Measurements from ENCODE around the gene STK4.
"Not testable (repeated sequence)": the region's sequence is repeated elsewhere in the genome, so short reads cannot be mapped to it uniquely, and the experiment has no call there.

The STK4 gene

GRCh38 chr20:44990957-44991356 is 24.6 kb downstream of the STK4 start:
- H3K36me3 Mint-ChIP-seq: peaks cover 99% of the 10 kb centered on the region
- peak overlapping the region; percentile 90 for H3K27ac Mint-ChIP-seq
- H3K9me3 Mint-ChIP-seq: no peaks in the 10 kb centered on the region
- ATAC-seq (no peak), DNase-seq (ENCODE audit: low spot score in 2 of 2) (no peak)
- peaks cover 53% of the 10 kb centered on the region for H3K4me1 Mint-ChIP-seq
- H3K4me3 Mint-ChIP-seq: peak overlapping the region; percentile 72

GRCh38 chr20:44993343-44993742 is 27.0 kb downstream of the STK4 start:
- Mint-ChIP-seq H3K4me1 (peaks cover 66% of the 10 kb centered on the region), H3K36me3 (peaks cover 99% of the 10 kb centered on the region)

GRCh38 chr20:44997171-44997570 is 30.9 kb downstream of the STK4 start:
- peaks cover 100% of the 10 kb centered on the region for H3K36me3 Mint-ChIP-seq

More at GRCh38 chr20:44993343-44993742, 27.0 kb downstream of the STK4 start:
- DNase-seq (ENCODE audit: low spot score in 2 of 2) (no peak), ATAC-seq (peak; percentile 67)
- Mint-ChIP-seq H3K9me3 (no peaks in the 10 kb centered on the region), H3K4me3 (peak overlapping the region; percentile 51), H3K27ac (peak overlapping the region; percentile 82)

GRCh38 chr20:44997668-44998067 is 31.4 kb downstream of the STK4 start:
- H3K9me3 Mint-ChIP-seq: no peaks in the 10 kb centered on the region
- DNase-seq (ENCODE audit: low spot score in 2 of 2): no peak
- H3K27ac Mint-ChIP-seq: peak overlapping the region; percentile 81
- H3K4me1 Mint-ChIP-seq: peaks cover 52% of the 10 kb centered on the region
- H3K4me3 Mint-ChIP-seq: no peak overlapping the region
- peaks cover 100% of the 10 kb centered on the region for H3K36me3 Mint-ChIP-seq
- ATAC-seq: no peak

More at GRCh38 chr20:44997171-44997570, 30.9 kb downstream of the STK4 start:
- peak; percentile 36 for ATAC-seq
- Mint-ChIP-seq H3K4me1 (peaks cover 52% of the 10 kb centered on the region), H3K27ac (peak overlapping the region; percentile 81), H3K4me3 (no peak overlapping the region), H3K9me3 (no peaks in the 10 kb centered on the region)
- DNase-seq (ENCODE audit: low spot score in 2 of 2): no peak

- H3K4me1 Mint-ChIP-seq: peaks cover 54% of the 10 kb centered on the region
Measured at GRCh38 chr20:45008521-45009049, 42.3 kb downstream of the STK4 start.

GRCh38 chr20:45010399-45010828 is 44.1 kb downstream of the STK4 start:
- no peaks in the 10 kb centered on the region for H3K9me3 Mint-ChIP-seq
- H3K4me3 Mint-ChIP-seq: no peak overlapping the region
- ATAC-seq (peak; percentile 61), DNase-seq (ENCODE audit: low spot score in 2 of 2) (no peak)
- H3K36me3 Mint-ChIP-seq: peaks cover 100% of the 10 kb centered on the region
- peaks cover 57% of the 10 kb centered on the region for H3K4me1 Mint-ChIP-seq
- H3K27ac Mint-ChIP-seq: no peak overlapping the region

More at GRCh38 chr20:45008521-45009049, 42.3 kb downstream of the STK4 start:
- DNase-seq (ENCODE audit: low spot score in 2 of 2): no peak
- Mint-ChIP-seq H3K27ac (peak overlapping the region; percentile 29), H3K4me3 (no peak overlapping the region), H3K9me3 (no peaks in the 10 kb centered on the region), H3K36me3 (peaks cover 100% of the 10 kb centered on the region)
- no peak for ATAC-seq

GRCh38 chr20:45011108-45011526 is 44.8 kb downstream of the STK4 start:
- H3K4me3 Mint-ChIP-seq: no peak overlapping the region
- DNase-seq (ENCODE audit: low spot score in 2 of 2) (peak in 1 of 2 donors; percentile 13), ATAC-seq (peak; percentile 79)
- H3K4me1 Mint-ChIP-seq: peaks cover 64% of the 10 kb centered on the region
- no peaks in the 10 kb centered on the region for H3K9me3 Mint-ChIP-seq
- H3K36me3 Mint-ChIP-seq: peaks cover 100% of the 10 kb centered on the region
- peak overlapping the region; percentile 2 for H3K27ac Mint-ChIP-seq

- H3K4me3 Mint-ChIP-seq: no peak overlapping the region
- DNase-seq (ENCODE audit: low spot score in 2 of 2) (no peak), ATAC-seq (no peak)
- no peak overlapping the region for H3K27ac Mint-ChIP-seq
- H3K4me1 Mint-ChIP-seq: peaks cover 66% of the 10 kb centered on the region
- no peaks in the 10 kb centered on the region for H3K9me3 Mint-ChIP-seq
- H3K36me3 Mint-ChIP-seq: peaks cover 100% of the 10 kb centered on the region
Measured at GRCh38 chr20:45012682-45013302, 46.5 kb downstream of the STK4 start.

- not testable (repeated sequence) for H3K27ac Mint-ChIP-seq; ATAC-seq; H3K4me3 Mint-ChIP-seq; DNase-seq (ENCODE audit: low spot score in 2 of 2); H3K9me3 Mint-ChIP-seq
- H3K4me1 Mint-ChIP-seq: peaks cover 66% of the 10 kb centered on the region
- peaks cover 100% of the 10 kb centered on the region for H3K36me3 Mint-ChIP-seq
Measured at GRCh38 chr20:45014131-45014530, 47.8 kb downstream of the STK4 start.

GRCh38 chr20:45014671-45015415 is 48.5 kb downstream of the STK4 start:
- no peak for DNase-seq (ENCODE audit: low spot score in 2 of 2)
- Mint-ChIP-seq H3K27ac (peak overlapping the region; percentile 60), H3K36me3 (peaks cover 100% of the 10 kb centered on the region), H3K9me3 (no peaks in the 10 kb centered on the region), H3K4me1 (peaks cover 66% of the 10 kb centered on the region), H3K4me3 (no peak overlapping the region)
- no peak for ATAC-seq

- ATAC-seq: no peak
- DNase-seq (ENCODE audit: low spot score in 2 of 2): no peak
- Mint-ChIP-seq H3K27ac (peak overlapping the region; percentile 8), H3K36me3 (peaks cover 100% of the 10 kb centered on the region), H3K9me3 (no peaks in the 10 kb centered on the region), H3K4me1 (peaks cover 65% of the 10 kb centered on the region), H3K4me3 (no peak overlapping the region)
Measured at GRCh38 chr20:45016089-45016671, 49.9 kb downstream of the STK4 start.

- H3K4me3 Mint-ChIP-seq: no peak overlapping the region
- H3K27ac Mint-ChIP-seq: peak overlapping the region; percentile 8
- ATAC-seq (no peak), DNase-seq (ENCODE audit: low spot score in 2 of 2) (no peak)
- no peaks in the 10 kb centered on the region for H3K9me3 Mint-ChIP-seq
- H3K4me1 Mint-ChIP-seq: peaks cover 56% of the 10 kb centered on the region
- peaks cover 100% of the 10 kb centered on the region for H3K36me3 Mint-ChIP-seq
Measured at GRCh38 chr20:45017281-45017680, 51.0 kb downstream of the STK4 start.

- ATAC-seq (no peak), DNase-seq (ENCODE audit: low spot score in 2 of 2) (no peak)
- Mint-ChIP-seq H3K4me3 (no peak overlapping the region), H3K36me3 (peaks cover 100% of the 10 kb centered on the region), H3K27ac (peak overlapping the region; percentile 8), H3K9me3 (no peaks in the 10 kb centered on the region), H3K4me1 (peaks cover 57% of the 10 kb centered on the region)
Measured at GRCh38 chr20:45017857-45018256, 51.5 kb downstream of the STK4 start.

- Mint-ChIP-seq H3K9me3 (no peaks in the 10 kb centered on the region), H3K27ac (peak overlapping the region; percentile 1), H3K4me1 (peaks cover 64% of the 10 kb centered on the region), H3K4me3 (no peak overlapping the region), H3K36me3 (peaks cover 100% of the 10 kb centered on the region)
- ATAC-seq (no peak), DNase-seq (ENCODE audit: low spot score in 2 of 2) (no peak)
Measured at GRCh38 chr20:45019027-45019761, 52.9 kb downstream of the STK4 start.

- peak overlapping the region; percentile 1 for H3K27ac Mint-ChIP-seq
- H3K4me3 Mint-ChIP-seq: no peak overlapping the region
- H3K9me3 Mint-ChIP-seq: no peaks in the 10 kb centered on the region
- ATAC-seq: no peak
- no peak for DNase-seq (ENCODE audit: low spot score in 2 of 2)
- peaks cover 62% of the 10 kb centered on the region for H3K4me1 Mint-ChIP-seq
- H3K36me3 Mint-ChIP-seq: peaks cover 100% of the 10 kb centered on the region
Measured at GRCh38 chr20:45019762-45020123, 53.4 kb downstream of the STK4 start.

All from stimulated activated effector memory CD8-positive, alpha-beta T cell treated with anti-CD3 and anti-CD28 coated beads, Interleukin-12 subunit alpha, Interleukin-12 subunit beta, amount 100 ng/mL, for 72 hours (primary cell).